ENCODE measurements around the gene IRS2.

The IRS2 gene

DNA sequence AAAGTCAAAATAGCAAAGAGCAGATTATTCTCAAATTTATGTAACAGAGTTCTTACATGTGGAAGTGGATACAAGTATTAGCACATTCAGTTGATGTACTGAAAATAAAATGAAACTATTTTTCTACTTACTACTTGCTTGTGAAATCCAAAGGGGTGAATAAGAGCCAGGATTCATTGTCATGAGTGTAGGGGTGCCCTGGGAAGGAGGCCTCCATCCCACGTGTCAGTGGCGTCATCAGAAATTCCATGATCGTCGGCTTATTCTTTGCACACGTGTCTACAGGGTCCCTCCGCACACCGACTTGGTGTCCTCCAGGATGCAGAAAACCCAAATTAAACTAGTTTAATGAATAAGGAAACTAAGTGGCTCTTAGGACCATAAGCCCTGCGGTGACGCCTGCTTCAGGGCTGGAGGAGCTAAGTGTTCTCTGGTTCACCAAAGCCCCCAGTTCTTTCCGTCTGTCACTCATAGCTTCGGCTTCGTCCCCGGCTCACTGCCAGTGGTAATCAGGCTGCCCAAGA, 55.5 kb downstream of the IRS2 start:
- no peak overlapping the region for H2AFZ ChIP-seq (ENCODE audit: low read length)
- H3K4me2 ChIP-seq (ENCODE audit: low read depth, low read length, poor library complexity, severe bottlenecking), result peak overlapping the region; percentile 80
- no peaks in the 10 kb centered on the region for H3K79me2 ChIP-seq (ENCODE audit: insufficient read depth, low read length)
- no peak for TF ChIP-seq EZH2phosphoT487 (IDR thresholded peaks at IDR 0.05; ENCODE audit: borderline replicate concordance)
- TF ChIP-seq CTCF (conservative IDR thresholded peaks at IDR 0.05; ENCODE audit: low read length), result no peak
- no peaks in the 10 kb centered on the region for H3K9me2 ChIP-seq (replicated peaks; ENCODE audit: low read depth, low read length)
- H3K27me3 ChIP-seq (ENCODE audit: insufficient read depth, low read length, poor library complexity, severe bottlenecking), result no peaks in the 10 kb centered on the region
- peak overlapping the region; percentile 74 for H3K9ac ChIP-seq (ENCODE audit: low read depth, low read length, poor library complexity, severe bottlenecking)
- no peaks in the 10 kb centered on the region for H3K36me3 ChIP-seq (ENCODE audit: insufficient read depth, low read length)
- no peaks in the 10 kb centered on the region for H3F3A ChIP-seq (ENCODE audit: low read depth)
- peak overlapping the region; percentile 75 for H3K4me3 ChIP-seq (ENCODE audit: low read length, poor library complexity, severe bottlenecking)
- H3K9me3 ChIP-seq (ENCODE audit: insufficient read depth, low read depth, low read length), result no peaks in the 10 kb centered on the region
- H3K4me1 ChIP-seq (ENCODE audit: insufficient read depth, low read length, poor library complexity, severe bottlenecking), result peaks cover 36% of the 10 kb centered on the region
- no peaks in the 10 kb centered on the region for H4K20me1 ChIP-seq (ENCODE audit: insufficient read depth, low read length, poor library complexity, severe bottlenecking)

DNA sequence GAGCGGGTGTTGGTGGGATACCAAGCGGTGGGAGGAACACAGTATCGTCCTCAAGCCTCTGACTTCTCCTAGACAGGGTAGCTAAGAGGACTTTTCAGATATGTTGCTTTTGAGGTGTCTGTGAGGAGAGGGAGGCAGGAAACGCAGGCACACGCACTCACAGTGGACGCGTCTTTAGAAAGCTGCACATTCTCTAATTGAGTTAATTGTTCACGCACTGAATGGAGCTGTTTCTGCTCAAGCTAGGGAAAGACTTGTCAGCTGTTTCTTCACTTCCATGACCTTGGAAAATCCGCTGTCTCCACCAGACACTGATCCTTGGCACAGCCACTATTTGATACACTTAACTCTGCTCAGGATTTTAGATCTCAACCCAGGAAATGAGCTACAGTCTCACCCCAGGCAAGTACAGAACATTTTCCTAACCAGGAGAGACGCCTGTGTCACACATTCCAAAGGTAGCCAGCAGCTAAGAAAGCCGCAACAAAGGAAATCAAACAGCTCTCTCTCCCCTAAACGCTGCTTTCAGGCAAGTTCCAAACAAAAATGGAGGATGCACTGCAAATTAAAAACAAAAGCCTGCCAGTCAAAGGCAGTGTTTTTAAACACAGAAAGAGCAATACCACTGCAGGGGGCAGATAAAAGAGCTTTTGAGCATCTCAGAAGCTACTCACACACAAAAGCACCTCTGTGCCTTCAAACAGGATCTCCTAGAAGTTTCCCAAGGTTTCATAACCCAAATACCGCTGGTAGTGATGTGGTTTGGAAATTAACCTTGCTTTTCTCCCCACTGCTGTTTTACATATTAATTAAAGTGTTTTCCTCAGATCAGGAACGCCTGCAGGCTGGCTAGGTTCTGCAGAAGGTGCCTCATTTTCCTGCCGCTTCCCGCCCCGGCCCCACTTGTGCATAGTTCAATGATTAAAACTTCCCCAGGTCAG, 57.3 kb downstream of the IRS2 start:
- Histone ChIP-seq H3F3A (ENCODE audit: low read depth) (no peaks in the 10 kb centered on the region), H3K27me3 (ENCODE audit: insufficient read depth, low read length, poor library complexity, severe bottlenecking) (no peaks in the 10 kb centered on the region), H3K9ac (ENCODE audit: low read depth, low read length, poor library complexity, severe bottlenecking) (no peak overlapping the region), H4K20me1 (ENCODE audit: insufficient read depth, low read length, poor library complexity, severe bottlenecking) (no peaks in the 10 kb centered on the region), H3K4me1 (ENCODE audit: insufficient read depth, low read length, poor library complexity, severe bottlenecking) (peaks cover 45% of the 10 kb centered on the region), H3K36me3 (ENCODE audit: insufficient read depth, low read length) (no peaks in the 10 kb centered on the region), H3K79me2 (ENCODE audit: insufficient read depth, low read length) (no peaks in the 10 kb centered on the region), H2AFZ (ENCODE audit: low read length) (no peak overlapping the region), H3K9me2 (replicated peaks; ENCODE audit: low read depth, low read length) (no peaks in the 10 kb centered on the region), H3K4me2 (ENCODE audit: low read depth, low read length, poor library complexity, severe bottlenecking) (peak overlapping the region; percentile 80), H3K9me3 (ENCODE audit: insufficient read depth, low read depth, low read length) (no peaks in the 10 kb centered on the region), H3K4me3 (ENCODE audit: low read length, poor library complexity, severe bottlenecking) (peak overlapping the region; percentile 34)
- no peak for TF ChIP-seq CTCF (conservative IDR thresholded peaks at IDR 0.05; ENCODE audit: low read length)
- TF ChIP-seq EZH2phosphoT487 (IDR thresholded peaks at IDR 0.05; ENCODE audit: borderline replicate concordance), result no peak

- H3K9me3 ChIP-seq (ENCODE audit: insufficient read depth, low read depth, low read length), result no peaks in the 10 kb centered on the region
- H3K4me1 ChIP-seq (ENCODE audit: insufficient read depth, low read length, poor library complexity, severe bottlenecking), result peaks cover 45% of the 10 kb centered on the region
- H3K9ac ChIP-seq (ENCODE audit: low read depth, low read length, poor library complexity, severe bottlenecking), result no peak overlapping the region
- H2AFZ ChIP-seq (ENCODE audit: low read length), result no peak overlapping the region
- H3K9me2 ChIP-seq (replicated peaks; ENCODE audit: low read depth, low read length), result no peaks in the 10 kb centered on the region
- no peaks in the 10 kb centered on the region for H3F3A ChIP-seq (ENCODE audit: low read depth)
- H3K4me2 ChIP-seq (ENCODE audit: low read depth, low read length, poor library complexity, severe bottlenecking), result peak overlapping the region; percentile 8
- H3K36me3 ChIP-seq (ENCODE audit: insufficient read depth, low read length), result no peaks in the 10 kb centered on the region
- H3K27me3 ChIP-seq (ENCODE audit: insufficient read depth, low read length, poor library complexity, severe bottlenecking), result no peaks in the 10 kb centered on the region
- TF ChIP-seq CTCF (conservative IDR thresholded peaks at IDR 0.05; ENCODE audit: low read length) (no peak), EZH2phosphoT487 (IDR thresholded peaks at IDR 0.05; ENCODE audit: borderline replicate concordance) (no peak)
- H3K79me2 ChIP-seq (ENCODE audit: insufficient read depth, low read length), result no peaks in the 10 kb centered on the region
- no peaks in the 10 kb centered on the region for H4K20me1 ChIP-seq (ENCODE audit: insufficient read depth, low read length, poor library complexity, severe bottlenecking)
- no peak overlapping the region for H3K4me3 ChIP-seq (ENCODE audit: low read length, poor library complexity, severe bottlenecking)
Observed at GRCh38 chr13:109728061-109728460, 58.3 kb downstream of the IRS2 start.
